A673 (cell line): ENCODE data around the gene CNOT1.

Experiments
- CTCF ChIP-seq: fragments of 300-800, 200-600 bp; sonication (generic); conservative IDR thresholded peaks from 2 replicates; pipeline ENCODE4 v1.5.1; 2017; ENCODE audit warnings: low read depth, mild to moderate bottlenecking, antibody characterized with exemption, low read length, moderate library complexity, mixed read lengths
- EZH2 ChIP-seq: fragments of 200-600 bp; sonication (generic); IDR thresholded peaks from 2 replicates; pipeline ENCODE4 v1.6.1; 2017; ENCODE audit warnings: borderline replicate concordance, low read depth, mild to moderate bottlenecking, mixed read lengths, antibody characterized with exemption, low read length; ENCODE audit not compliant: poor library complexity, severe bottlenecking

- TF ChIP-seq CTCF, result no peak
- TF ChIP-seq EZH2, result no peak
Measured at GRCh38 chr16:58476791-58477190, 152.8 kb downstream of the CNOT1 start.
